ENCODE measurements around the gene ZDHHC11B.
"Not testable (repeated sequence)": the region's sequence is repeated elsewhere in the genome, so short reads cannot be mapped to it uniquely, and the experiment has no call there.

The ZDHHC11B gene

GRCh38 chr5:748011-748980 is 36.2 kb downstream of the ZDHHC11B start:
- not testable (repeated sequence) for H3K4me1 ChIP-seq (ENCODE audit: control insufficient read depth, insufficient read depth, low read length); H3K9me3 ChIP-seq (ENCODE audit: control insufficient read depth, insufficient read depth, low read length); H3K27me3 ChIP-seq (ENCODE audit: control insufficient read depth, insufficient read depth, low read length); H3K4me3 ChIP-seq (ENCODE audit: low read depth, low read length); H3K9ac ChIP-seq (ENCODE audit: low read depth, low read length); H3K36me3 ChIP-seq (ENCODE audit: control insufficient read depth, insufficient read depth, low read length); H3K27ac ChIP-seq (ENCODE audit: low read depth, low read length)

DNA sequence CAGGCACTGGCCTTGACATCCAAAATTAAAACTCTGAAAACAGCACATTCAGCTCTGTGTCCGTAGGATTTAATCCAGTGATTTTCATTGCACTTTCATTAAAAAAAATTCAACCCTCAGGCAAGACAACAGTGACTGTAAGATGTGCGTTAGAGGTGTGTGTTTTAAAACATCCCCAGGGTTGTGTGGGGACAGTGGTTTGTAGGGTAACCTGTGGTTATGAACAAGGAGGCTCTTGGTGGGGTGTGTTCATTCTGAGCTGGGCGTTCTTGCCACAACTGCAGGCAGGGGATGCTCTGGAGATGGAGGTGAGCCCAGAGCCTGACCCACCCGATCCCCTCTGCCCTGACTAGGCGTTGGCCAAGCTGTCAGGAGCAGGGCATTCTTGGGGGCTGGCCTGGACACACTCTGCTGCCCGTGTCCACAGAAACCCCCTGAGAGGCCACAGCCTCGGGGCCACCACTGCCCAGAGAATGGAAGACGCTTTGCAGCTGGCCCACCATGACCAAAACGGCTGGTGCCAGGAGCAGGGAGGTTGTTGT is 37.2 kb downstream of the ZDHHC11B start:
- not testable (repeated sequence) for H3K9ac ChIP-seq (ENCODE audit: low read depth, low read length); H3K27ac ChIP-seq (ENCODE audit: low read depth, low read length); H3K4me1 ChIP-seq (ENCODE audit: control insufficient read depth, insufficient read depth, low read length); H3K27me3 ChIP-seq (ENCODE audit: control insufficient read depth, insufficient read depth, low read length); H3K4me3 ChIP-seq (ENCODE audit: low read depth, low read length); H3K36me3 ChIP-seq (ENCODE audit: control insufficient read depth, insufficient read depth, low read length); H3K9me3 ChIP-seq (ENCODE audit: control insufficient read depth, insufficient read depth, low read length)

DNA sequence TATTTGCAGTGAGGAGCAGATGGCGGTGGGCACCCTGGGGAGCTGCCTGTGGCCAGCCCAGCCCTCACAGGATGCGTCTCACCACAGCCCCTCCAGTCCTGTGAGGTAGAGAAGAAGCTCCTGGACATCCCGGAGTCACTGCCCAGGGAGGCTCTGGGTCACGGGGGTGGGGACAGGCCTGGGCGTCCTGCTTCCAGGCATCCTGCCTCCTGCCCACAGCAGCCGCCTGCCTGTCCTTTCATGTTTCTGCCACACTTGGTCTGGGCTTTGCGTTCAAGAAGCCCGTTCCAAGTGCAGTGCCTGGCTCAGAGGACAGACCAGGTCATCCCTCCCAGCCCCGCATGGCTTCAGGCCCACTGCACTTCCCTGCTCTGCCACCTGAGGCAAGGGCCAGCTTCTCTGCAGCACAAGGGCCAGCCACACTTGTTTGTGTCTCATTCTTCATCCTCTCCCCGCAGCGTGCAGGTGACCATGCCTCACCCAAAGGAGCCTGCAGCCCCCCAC is 38.2 kb downstream of the ZDHHC11B start:
- Histone ChIP-seq H3K27ac (ENCODE audit: low read depth, low read length) (no peak overlapping the region), H3K9me3 (ENCODE audit: control insufficient read depth, insufficient read depth, low read length) (no peaks in the 10 kb centered on the region), H3K27me3 (ENCODE audit: control insufficient read depth, insufficient read depth, low read length) (no peaks in the 10 kb centered on the region), H3K4me3 (ENCODE audit: low read depth, low read length) (no peak overlapping the region), H3K4me1 (ENCODE audit: control insufficient read depth, insufficient read depth, low read length) (no peaks in the 10 kb centered on the region), H3K36me3 (ENCODE audit: control insufficient read depth, insufficient read depth, low read length) (no peaks in the 10 kb centered on the region), H3K9ac (ENCODE audit: low read depth, low read length) (no peak overlapping the region)

GRCh38 chr5:745272-746142 is 39.0 kb downstream of the ZDHHC11B start:
- not testable (repeated sequence) for H3K4me3 ChIP-seq (ENCODE audit: low read depth, low read length); H3K4me1 ChIP-seq (ENCODE audit: control insufficient read depth, insufficient read depth, low read length); H3K36me3 ChIP-seq (ENCODE audit: control insufficient read depth, insufficient read depth, low read length); H3K9me3 ChIP-seq (ENCODE audit: control insufficient read depth, insufficient read depth, low read length); H3K9ac ChIP-seq (ENCODE audit: low read depth, low read length); H3K27ac ChIP-seq (ENCODE audit: low read depth, low read length); H3K27me3 ChIP-seq (ENCODE audit: control insufficient read depth, insufficient read depth, low read length)

DNA sequence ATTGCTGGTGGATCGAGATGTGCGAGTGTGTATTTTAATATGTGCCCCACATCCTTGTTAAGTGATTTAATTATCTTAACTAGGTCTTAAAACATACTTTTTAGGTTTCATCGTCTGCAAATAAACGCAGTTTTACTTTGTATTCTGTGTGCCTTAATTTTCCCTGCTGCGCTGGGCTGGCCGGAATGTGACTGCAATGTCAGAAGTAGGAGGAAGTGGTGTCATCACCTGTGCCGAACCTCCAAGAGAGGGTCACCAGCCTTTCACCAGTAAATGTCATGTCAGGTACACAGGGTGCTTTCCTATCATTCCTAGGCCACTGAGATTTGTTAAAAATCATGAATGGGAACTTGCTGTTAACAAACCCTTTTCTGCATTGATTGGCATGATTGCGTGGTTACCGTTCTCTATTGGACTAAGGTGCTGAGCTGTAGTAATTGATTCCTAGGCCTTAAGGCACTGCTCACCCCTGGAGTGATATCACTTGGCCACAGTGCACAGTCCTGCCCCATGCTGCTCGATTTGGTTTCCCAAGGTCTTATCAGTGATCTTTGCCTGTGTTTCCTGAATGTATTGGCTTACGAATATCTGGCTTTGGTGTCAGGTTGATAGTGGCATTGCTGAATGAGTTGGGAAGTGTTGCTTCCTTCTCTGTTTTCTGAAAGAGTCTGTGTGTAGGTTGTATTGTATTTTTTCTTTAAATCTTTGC is 40.7 kb downstream of the ZDHHC11B start:
- H3K27ac ChIP-seq (ENCODE audit: low read depth, low read length); H3K9me3 ChIP-seq (ENCODE audit: control insufficient read depth, insufficient read depth, low read length); H3K27me3 ChIP-seq (ENCODE audit: control insufficient read depth, insufficient read depth, low read length); H3K9ac ChIP-seq (ENCODE audit: low read depth, low read length); H3K4me3 ChIP-seq (ENCODE audit: low read depth, low read length); H3K4me1 ChIP-seq (ENCODE audit: control insufficient read depth, insufficient read depth, low read length); H3K36me3 ChIP-seq (ENCODE audit: control insufficient read depth, insufficient read depth, low read length): not testable (repeated sequence)

GRCh38 chr5:742276-742675 is 42.3 kb downstream of the ZDHHC11B start:
- not testable (repeated sequence) for H3K27ac ChIP-seq (ENCODE audit: low read depth, low read length); H3K27me3 ChIP-seq (ENCODE audit: control insufficient read depth, insufficient read depth, low read length); H3K9me3 ChIP-seq (ENCODE audit: control insufficient read depth, insufficient read depth, low read length); H3K4me1 ChIP-seq (ENCODE audit: control insufficient read depth, insufficient read depth, low read length); H3K9ac ChIP-seq (ENCODE audit: low read depth, low read length); H3K4me3 ChIP-seq (ENCODE audit: low read depth, low read length); H3K36me3 ChIP-seq (ENCODE audit: control insufficient read depth, insufficient read depth, low read length)

- not testable (repeated sequence) for H3K4me1 ChIP-seq (ENCODE audit: control insufficient read depth, insufficient read depth, low read length); H3K4me3 ChIP-seq (ENCODE audit: low read depth, low read length)
Observed at GRCh38 chr5:734145-734544, 50.4 kb downstream of the ZDHHC11B start.

DNA sequence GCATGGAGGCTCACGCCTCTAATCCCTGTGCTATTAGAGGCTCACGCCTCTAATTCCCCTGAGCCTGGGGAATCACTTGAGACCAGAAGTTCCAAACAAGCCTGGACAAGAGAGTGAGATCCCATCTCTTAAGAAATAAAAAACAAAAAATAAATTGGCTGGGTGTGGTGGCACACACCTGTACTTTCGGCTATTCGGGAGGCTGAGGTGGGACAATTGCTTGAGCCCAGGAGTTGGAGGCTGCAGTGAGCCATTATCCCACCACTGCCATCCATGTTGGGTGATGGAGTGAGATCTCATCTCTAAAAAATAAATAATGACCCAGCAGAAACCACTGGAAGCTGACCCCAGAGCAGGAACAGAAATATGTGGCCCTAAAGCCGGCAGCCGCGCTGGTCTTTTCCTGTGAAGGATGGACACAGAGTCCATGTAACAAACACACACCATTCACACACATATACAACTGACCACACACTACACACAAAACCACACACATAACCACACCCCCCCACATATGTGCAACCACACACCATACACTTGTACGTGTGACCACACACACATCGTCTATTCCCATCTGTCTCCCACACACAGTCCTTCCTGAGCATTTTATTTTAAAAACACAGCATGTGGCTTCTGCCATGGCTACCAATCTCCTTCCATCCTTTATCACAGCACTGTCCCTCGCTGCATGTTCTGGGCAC is 51.6 kb downstream of the ZDHHC11B start:
- H3K9ac ChIP-seq (ENCODE audit: low read depth, low read length); H3K4me3 ChIP-seq (ENCODE audit: low read depth, low read length); H3K27ac ChIP-seq (ENCODE audit: low read depth, low read length); H3K9me3 ChIP-seq (ENCODE audit: control insufficient read depth, insufficient read depth, low read length); H3K27me3 ChIP-seq (ENCODE audit: control insufficient read depth, insufficient read depth, low read length); H3K36me3 ChIP-seq (ENCODE audit: control insufficient read depth, insufficient read depth, low read length); H3K4me1 ChIP-seq (ENCODE audit: control insufficient read depth, insufficient read depth, low read length): not testable (repeated sequence)

More at GRCh38 chr5:734145-734544, 50.4 kb downstream of the ZDHHC11B start:
- H3K27ac ChIP-seq (ENCODE audit: low read depth, low read length); H3K27me3 ChIP-seq (ENCODE audit: control insufficient read depth, insufficient read depth, low read length); H3K36me3 ChIP-seq (ENCODE audit: control insufficient read depth, insufficient read depth, low read length); H3K9me3 ChIP-seq (ENCODE audit: control insufficient read depth, insufficient read depth, low read length); H3K9ac ChIP-seq (ENCODE audit: low read depth, low read length): not testable (repeated sequence)

GRCh38 chr5:729225-729624 is 55.3 kb downstream of the ZDHHC11B start:
- not testable (repeated sequence) for H3K4me3 ChIP-seq (ENCODE audit: low read depth, low read length); H3K36me3 ChIP-seq (ENCODE audit: control insufficient read depth, insufficient read depth, low read length); H3K9me3 ChIP-seq (ENCODE audit: control insufficient read depth, insufficient read depth, low read length); H3K27ac ChIP-seq (ENCODE audit: low read depth, low read length); H3K9ac ChIP-seq (ENCODE audit: low read depth, low read length); H3K4me1 ChIP-seq (ENCODE audit: control insufficient read depth, insufficient read depth, low read length); H3K27me3 ChIP-seq (ENCODE audit: control insufficient read depth, insufficient read depth, low read length)

DNA sequence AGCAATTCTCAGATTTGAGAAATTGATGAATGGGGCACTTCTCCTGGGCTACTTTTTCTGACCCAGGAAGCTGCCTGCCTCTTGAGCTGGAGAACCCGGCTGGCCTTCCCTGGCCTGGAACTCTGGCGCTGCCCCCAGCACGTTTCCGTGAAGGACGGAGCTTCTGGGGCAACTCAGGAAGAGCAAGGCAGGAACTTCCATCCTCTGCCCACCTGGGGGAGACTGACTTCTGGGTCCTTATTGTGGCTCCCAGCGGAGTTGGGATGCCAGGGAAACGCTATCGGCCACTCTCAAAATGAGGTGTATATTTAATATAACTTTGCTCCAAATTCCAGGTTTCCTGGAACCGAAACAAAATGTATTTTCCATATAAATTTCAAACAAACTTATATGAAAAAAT is 57.4 kb downstream of the ZDHHC11B start:
- H3K27me3 ChIP-seq (ENCODE audit: control insufficient read depth, insufficient read depth, low read length); H3K36me3 ChIP-seq (ENCODE audit: control insufficient read depth, insufficient read depth, low read length); H3K9me3 ChIP-seq (ENCODE audit: control insufficient read depth, insufficient read depth, low read length); H3K27ac ChIP-seq (ENCODE audit: low read depth, low read length); H3K4me3 ChIP-seq (ENCODE audit: low read depth, low read length); H3K9ac ChIP-seq (ENCODE audit: low read depth, low read length); H3K4me1 ChIP-seq (ENCODE audit: control insufficient read depth, insufficient read depth, low read length): not testable (repeated sequence)
